HepG2 (cell line): ENCODE measurements around the gene VSIG2. TPM values are rescaled to one million over a fixed set of nuclear protein-coding genes. Genes with fewer than 3 reads are reported as not detected.
A peak's percentile ranks its signal among the peaks of the same experiment; 100 is the strongest.

ENCODE experiments used
- ATAC-seq: fragments of 200-7000 bp; cut with Tn5 transposase; 3 replicates; pipeline ENCODE4 v1.9.1; 2020; ENCODE audit warnings: mild to moderate bottlenecking, moderate library complexity
- BruUV-seq: library from RNA; stranded (reverse); fragments of 400-500 nt; replicated peaks from 2 replicates; lab custom pipeline; 2021; lab: Mats Ljungman, UMichigan
- CTCF ChIA-PET: fragments of 300-600 bp; formaldehyde crosslinking; extraction: SDS; loops from one replicate; lab custom pipeline; 2021; ENCODE audit warnings: low total read pairs, inconsistent platforms, low intra/inter-chr PET ratio; lab: Yijun Ruan, JAX
- POLR2A ChIA-PET: fragments of 350-600 bp; sonication (Branson Sonifier 250); formaldehyde crosslinking; loops from one replicate; lab custom pipeline; 2020; ENCODE audit warnings: antibody characterized with exemption, inconsistent platforms; lab: Yijun Ruan, JAX
- DNase-seq: peaks from one replicate; pipeline ENCODE4 v3.0.0-alpha.2; 2015; ENCODE audit warnings: low spot score
- FAIRE-seq: peaks from 3 replicates; lab custom pipeline; 2011; peaks lifted over from hg19 to GRCh38; lab: Jason Lieb, UNC
- H2AFZ ChIP-seq: one replicate; pipeline ENCODE4 v1.6.1; 2011; ENCODE audit warnings: low read length, inconsistent platforms
- H3K27ac ChIP-seq: fragments of 300-600 bp; 3 replicates; pipeline ENCODE4 v1.8.0; 2011; ENCODE audit warnings: mixed run types, mild to moderate bottlenecking, mixed read lengths, low read length, inconsistent platforms; ENCODE audit not compliant: insufficient read depth; ENCODE audit errors: extremely low read length
- H3K27me3 ChIP-seq, 2 experiments: fragments of 200-600 bp in 1 of 2; 2 replicates in 1 of 2; 3 replicates in 1 of 2; pipeline versions ENCODE4 v1.6.0 to v1.8.0; 2011; ENCODE audit warnings: low read length in 2 of 2, mild to moderate bottlenecking in 2 of 2, moderate library complexity in 2 of 2, inconsistent platforms in 1 of 2; ENCODE audit not compliant: insufficient read depth in 2 of 2, control insufficient read depth in 1 of 2
- H3K36me3 ChIP-seq, 2 experiments: fragments of 200-600 bp in 1 of 2; replicated peaks in 1 of 2; 2 replicates in 1 of 2; 3 replicates in 1 of 2; pipeline versions ENCODE4 v1.5.1 to v1.8.0; 2011; ENCODE audit warnings: low read length in 2 of 2, inconsistent platforms in 1 of 2; ENCODE audit not compliant: insufficient read depth in 2 of 2, control insufficient read depth in 1 of 2
- H3K4me1 ChIP-seq: 2 replicates; pipeline ENCODE4 v1.5.1; 2012; ENCODE audit warnings: low read length, inconsistent platforms; ENCODE audit not compliant: insufficient read depth
- H3K4me2 ChIP-seq: 2 replicates; pipeline ENCODE4 v1.6.0; 2011; ENCODE audit warnings: low read depth, low read length, inconsistent platforms
- H3K4me3 ChIP-seq, 3 experiments: fragments of 200-600 bp in 1 of 3; sonication (generic), shearing (Covaris generic) in 1 of 3; replicated peaks in 1 of 3; 2 replicates each; pipeline ENCODE4 v1.5.1; 2011 to 2016; ENCODE audit warnings: low read length in 3 of 3, inconsistent platforms in 2 of 3, low read depth in 2 of 3, mild to moderate bottlenecking in 2 of 3, control low read depth in 1 of 3, mixed read lengths in 1 of 3; ENCODE audit not compliant: insufficient read depth in 1 of 3
- H3K79me2 ChIP-seq: one replicate; pipeline ENCODE4 v1.6.1; 2011; ENCODE audit warnings: low read length, inconsistent platforms; ENCODE audit not compliant: insufficient read depth
- H3K9ac ChIP-seq: 2 replicates; pipeline ENCODE4 v1.6.0; 2011; ENCODE audit warnings: mild to moderate bottlenecking, low read depth, low read length, inconsistent platforms; ENCODE audit not compliant: insufficient read depth
- H3K9me3 ChIP-seq: 2 replicates; pipeline ENCODE4 v1.5.1; 2012; ENCODE audit warnings: mild to moderate bottlenecking, low read length
- H4K20me1 ChIP-seq: 2 replicates; pipeline ENCODE4 v1.6.0; 2011; ENCODE audit warnings: inconsistent platforms, mild to moderate bottlenecking, low read length, moderate library complexity; ENCODE audit not compliant: insufficient read depth
- FOXK1 ChIP-seq: sonication (generic); formaldehyde crosslinking; IDR thresholded peaks from 2 replicates; pipeline ENCODE4 v1.4.0; 2020; ENCODE audit warnings: low read depth, missing genetic modification reagents, borderline replicate concordance
- GABPB1 ChIP-seq: IDR thresholded peaks from 2 replicates; pipeline ENCODE4 v1.6.1; 2016; ENCODE audit warnings: mild to moderate bottlenecking, missing genetic modification reagents, moderate library complexity, missing compliant biosample characterization
- HNRNPH1 ChIP-seq: fragments of 200-400 bp; formaldehyde crosslinking; optimal IDR thresholded peaks from 2 replicates; pipeline ENCODE3; 2017; ENCODE audit warnings: mild to moderate bottlenecking, low read depth, low read length
- ISX ChIP-seq: sonication (generic); formaldehyde crosslinking; conservative IDR thresholded peaks from 2 replicates; pipeline ENCODE4 v1.5.0; 2020; ENCODE audit warnings: missing genetic modification reagents
- MYNN ChIP-seq: sonication (generic); formaldehyde crosslinking; IDR thresholded peaks from 2 replicates; pipeline ENCODE4 v1.4.0; 2020; ENCODE audit warnings: mild to moderate bottlenecking, low read depth, missing genetic modification reagents
- PHF21A ChIP-seq: sonication (generic); formaldehyde crosslinking; IDR thresholded peaks from 2 replicates; pipeline ENCODE4 v1.5.0; 2020; ENCODE audit warnings: mild to moderate bottlenecking, missing genetic modification reagents
- RELA ChIP-seq: sonication (generic); formaldehyde crosslinking; IDR thresholded peaks from 2 replicates; pipeline ENCODE4 v1.4.0; 2020; ENCODE audit warnings: missing genetic modification reagents
- RNF2 ChIP-seq: fragments of 450-650 bp; conservative IDR thresholded peaks from 2 replicates; pipeline ENCODE4 v1.6.1; 2016; ENCODE audit warnings: low read depth
- RXRA ChIP-seq: sonication (generic); formaldehyde crosslinking; IDR thresholded peaks from 2 replicates; pipeline ENCODE4 v1.5.1; 2020; ENCODE audit warnings: missing genetic modification reagents
- SSRP1 ChIP-seq: IDR thresholded peaks from 2 replicates; pipeline ENCODE4 v1.6.1; 2016; ENCODE audit warnings: control low read depth
- TBL1XR1 ChIP-seq: fragments of 150-350 bp; IDR thresholded peaks from 2 replicates; pipeline ENCODE4 v1.6.1; 2014; ENCODE audit warnings: borderline replicate concordance, low read length; ENCODE audit not compliant: partially characterized antibody
- ZBTB7B ChIP-seq: sonication (generic); formaldehyde crosslinking; IDR thresholded peaks from 2 replicates; pipeline ENCODE4 v1.4.0; 2020; ENCODE audit warnings: missing genetic modification reagents
- ZFX ChIP-seq: sonication (generic); formaldehyde crosslinking; IDR thresholded peaks from 2 replicates; pipeline ENCODE4 v1.4.0; 2020; ENCODE audit warnings: mild to moderate bottlenecking, low read depth, missing genetic modification reagents, moderate library complexity
- ZNF275 ChIP-seq: sonication (generic); formaldehyde crosslinking; IDR thresholded peaks from 2 replicates; pipeline ENCODE4 v1.8.0; 2022; ENCODE audit warnings: missing genetic modification reagents, mild to moderate bottlenecking, inconsistent platforms, borderline replicate concordance
- ZNF678 ChIP-seq: sonication (generic); formaldehyde crosslinking; IDR thresholded peaks from 2 replicates; pipeline ENCODE4 v1.4.0; 2020; ENCODE audit warnings: mild to moderate bottlenecking, missing genetic modification reagents
- ZNF777 ChIP-seq: sonication (generic); formaldehyde crosslinking; IDR thresholded peaks from 2 replicates; pipeline ENCODE4 v1.4.0; 2020; ENCODE audit warnings: missing genetic modification reagents
- WGBS: methylation state at CpG from one replicate; pipeline ENCODE4 v1.1.6; 2017; ENCODE audit warnings: low lambda C conversion rate; 5-methylcytosine and 5-hydroxymethylcytosine counted together
- in situ Hi-C: cut with HindIII; loops from 2 replicates; pipeline ENCODE4 v1.10.0; 2017; ENCODE audit warnings: low pct_unique_long_range_greater_than_20kb; ENCODE audit not compliant: extremely low pct_ligation_motif_present
- intact Hi-C: fragments of 100-400 bp; cut with micrococcal nuclease; formaldehyde crosslinking; loops from one replicate; pipeline ENCODE4 v1.10.0; 2022; ENCODE audit not compliant: unreplicated experiment
- polyA plus RNA-seq, 8 experiments: library from polyadenylated mRNA; depleted of rRNA in 3 of 8; stranded (reverse) in 7 of 8; unstranded in 1 of 8; fragments of >200 nt; fragmentation: Illumina TruSeq in 4 of 8; extraction: Trizol in 4 of 8; gene quantifications; 2 replicates each; pipeline versions ENCODE4 v1.2.1 to v1.2.3, GENCODE V29; 2011 to 2016; ENCODE audit warnings: low read depth in 4 of 8, missing spikeins in 1 of 8, mixed read lengths in 1 of 8; ENCODE audit not compliant: insufficient read depth in 1 of 8
- total RNA-seq, 5 experiments: library from RNA; depleted of rRNA; stranded (reverse); fragments of >200 nt; fragmentation: Illumina TruSeq; extraction: Trizol; gene quantifications; 2 replicates each; pipeline ENCODE4 v1.2.3, GENCODE V29; 2016; ENCODE audit warnings: low read depth in 1 of 5
- TF ChIP-seq, protein P1 (sequence below): sonication (generic); formaldehyde crosslinking; IDR thresholded peaks from 2 replicates; pipeline ENCODE4 v1.8.1; 2023; ENCODE audit warnings: mild to moderate bottlenecking, moderate library complexity, missing genetic modification reagents
- TF ChIP-seq, protein P2 (sequence below): sonication (generic); formaldehyde crosslinking; IDR thresholded peaks from 2 replicates; pipeline ENCODE4 v1.5.1; 2020; ENCODE audit warnings: mild to moderate bottlenecking, missing genetic modification reagents, moderate library complexity

The VSIG2 gene
- total and polyA plus RNA-seq, 2 of the 13 experiments (the other 11 are each of a cell fraction or from before 2014, with no cell fraction given) = 0.80 to 2.7 TPM

DNA sequence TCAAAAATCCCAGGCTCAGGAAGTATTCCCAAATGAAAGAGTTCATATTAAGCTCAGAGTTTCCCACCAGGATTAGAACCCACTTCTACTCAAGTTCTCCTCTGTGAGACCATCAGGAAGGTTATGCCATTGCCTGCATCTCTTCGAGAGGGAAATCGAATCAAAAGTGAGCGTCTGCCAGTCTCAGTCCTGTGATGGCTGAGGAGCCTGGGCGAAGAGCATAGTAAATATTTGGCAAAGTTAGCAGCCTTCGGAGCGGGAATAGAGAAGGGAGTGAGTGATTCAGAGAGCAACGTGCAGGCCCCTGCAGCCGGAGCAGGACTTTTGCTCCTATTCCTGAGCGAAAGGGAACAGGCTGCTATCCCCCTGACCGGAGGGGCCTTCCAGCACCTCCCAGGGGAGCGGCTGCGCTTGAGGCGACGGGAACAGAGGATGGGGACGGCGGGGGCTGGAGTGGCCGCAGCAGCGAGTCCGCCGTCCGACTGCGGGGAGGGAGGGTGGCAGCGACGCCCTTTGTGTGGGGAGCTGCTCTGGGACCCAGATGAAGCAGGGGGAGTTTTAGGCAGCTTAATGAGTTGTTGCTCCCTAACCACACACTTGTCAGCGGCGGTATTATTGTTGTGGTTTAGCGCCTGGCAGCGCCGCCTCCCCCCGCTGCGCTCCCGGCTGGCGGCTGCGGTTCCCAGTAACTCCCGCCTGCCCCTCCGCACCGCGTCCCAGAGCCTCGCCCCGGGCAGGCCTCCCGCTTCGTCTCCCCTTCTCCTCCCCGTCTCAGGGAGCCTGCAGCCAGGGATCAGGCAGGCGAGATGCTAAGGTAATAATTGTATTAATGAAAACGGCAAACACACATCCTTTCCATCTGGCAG, 34.0 kb downstream of the VSIG2 start:
- CTCF ChIA-PET = no interaction called here
- peaks cover 14% of the 10 kb centered on the region; the same call in 1 of the 2 replicates for H3K4me1 ChIP-seq
- H2AFZ ChIP-seq = peak overlapping the region; percentile 35
- H3K27ac ChIP-seq = no peak overlapping the region
- in situ Hi-C loops = no loop called here
- peak; percentile 6 for DNase-seq
- ATAC-seq = peak; percentile 84
- peaks cover 3 to 64% of the 10 kb centered on the region in 2 experiments; a peak in 4 of 5 replicates for H3K27me3 ChIP-seq
- no peaks in the 10 kb centered on the region for H4K20me1 ChIP-seq
- POLR2A ChIA-PET = no interaction called here
- 2% methylated on average over 18 of the region's 45 CpGs for WGBS
- H3K79me2 ChIP-seq = no peaks in the 10 kb centered on the region
- no TSS peak for BruUV-seq
- intact Hi-C loops = no loop called here
- H3K4me2 ChIP-seq = peak overlapping the region; percentile 80
- H3K9ac ChIP-seq = no peak overlapping the region
- H3K4me3 ChIP-seq = peak overlapping the region; percentile 36 to 67 (median 45); a peak in 5 of 6 replicates
- H3K9me3 ChIP-seq = no peaks in the 10 kb centered on the region
- H3K36me3 ChIP-seq = no peaks in the 10 kb centered on the region
- FAIRE-seq = no peak
- TF ChIP-seq FOXK1 (CRISPR knock-in tag) = no peak
- TF ChIP-seq MYNN (CRISPR knock-in tag) = no peak
- TF ChIP-seq GABPB1 (CRISPR knock-in tag) = peak; percentile 15; the same call in 1 of the 2 replicates
- TF ChIP-seq PHF21A = peak; percentile 24; the same call in 1 of the 2 replicates
- peak; percentile 35; the same call in 1 of the 2 replicates for TF ChIP-seq RXRA
- peak; percentile 39; the same call in 1 of the 2 replicates for TF ChIP-seq ZNF777
- TF ChIP-seq ZFX (CRISPR knock-in tag) = peak; percentile 11; the same call in 1 of the 2 replicates
- TF ChIP-seq ISX = no peak
- TF ChIP-seq, protein P1, sequence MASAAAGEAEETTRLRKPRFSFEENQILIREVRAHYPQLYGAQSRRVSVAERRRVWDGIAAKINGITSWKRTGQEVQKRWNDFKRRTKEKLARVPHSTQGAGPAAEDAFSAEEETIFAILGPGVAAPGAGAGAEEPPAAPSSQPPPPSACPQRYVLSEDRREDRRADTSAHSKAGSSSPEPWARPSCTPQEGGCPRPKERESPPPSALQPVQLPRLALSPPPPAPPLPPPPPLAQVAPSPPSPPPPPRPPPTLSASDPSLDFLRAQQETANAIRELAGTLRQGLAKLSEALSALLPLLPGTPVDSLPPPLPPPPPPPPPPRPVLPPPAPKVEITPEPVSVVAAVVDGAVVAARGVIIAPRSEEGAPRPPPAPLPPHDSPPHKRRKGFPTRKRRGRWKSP (CRISPR knock-in tag) = peak; percentile 68; the same call in 1 of the 2 replicates
- no peak for TF ChIP-seq SSRP1 (CRISPR knock-in tag)
- no peak for TF ChIP-seq RELA (CRISPR knock-in tag)
- TF ChIP-seq HNRNPH1 = no peak
- TF ChIP-seq RNF2 = no peak
- no peak for TF ChIP-seq TBL1XR1
- TF ChIP-seq, protein P2, sequence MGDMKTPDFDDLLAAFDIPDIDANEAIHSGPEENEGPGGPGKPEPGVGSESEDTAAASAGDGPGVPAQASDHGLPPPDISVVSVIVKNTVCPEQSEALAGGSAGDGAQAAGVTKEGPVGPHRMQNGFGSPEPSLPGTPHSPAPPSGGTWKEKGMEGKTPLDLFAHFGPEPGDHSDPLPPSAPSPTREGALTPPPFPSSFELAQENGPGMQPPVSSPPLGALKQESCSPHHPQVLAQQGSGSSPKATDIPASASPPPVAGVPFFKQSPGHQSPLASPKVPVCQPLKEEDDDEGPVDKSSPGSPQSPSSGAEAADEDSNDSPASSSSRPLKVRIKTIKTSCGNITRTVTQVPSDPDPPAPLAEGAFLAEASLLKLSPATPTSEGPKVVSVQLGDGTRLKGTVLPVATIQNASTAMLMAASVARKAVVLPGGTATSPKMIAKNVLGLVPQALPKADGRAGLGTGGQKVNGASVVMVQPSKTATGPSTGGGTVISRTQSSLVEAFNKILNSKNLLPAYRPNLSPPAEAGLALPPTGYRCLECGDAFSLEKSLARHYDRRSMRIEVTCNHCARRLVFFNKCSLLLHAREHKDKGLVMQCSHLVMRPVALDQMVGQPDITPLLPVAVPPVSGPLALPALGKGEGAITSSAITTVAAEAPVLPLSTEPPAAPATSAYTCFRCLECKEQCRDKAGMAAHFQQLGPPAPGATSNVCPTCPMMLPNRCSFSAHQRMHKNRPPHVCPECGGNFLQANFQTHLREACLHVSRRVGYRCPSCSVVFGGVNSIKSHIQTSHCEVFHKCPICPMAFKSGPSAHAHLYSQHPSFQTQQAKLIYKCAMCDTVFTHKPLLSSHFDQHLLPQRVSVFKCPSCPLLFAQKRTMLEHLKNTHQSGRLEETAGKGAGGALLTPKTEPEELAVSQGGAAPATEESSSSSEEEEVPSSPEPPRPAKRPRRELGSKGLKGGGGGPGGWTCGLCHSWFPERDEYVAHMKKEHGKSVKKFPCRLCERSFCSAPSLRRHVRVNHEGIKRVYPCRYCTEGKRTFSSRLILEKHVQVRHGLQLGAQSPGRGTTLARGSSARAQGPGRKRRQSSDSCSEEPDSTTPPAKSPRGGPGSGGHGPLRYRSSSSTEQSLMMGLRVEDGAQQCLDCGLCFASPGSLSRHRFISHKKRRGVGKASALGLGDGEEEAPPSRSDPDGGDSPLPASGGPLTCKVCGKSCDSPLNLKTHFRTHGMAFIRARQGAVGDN (CRISPR knock-in tag) = peak; percentile 55
- TF ChIP-seq ZBTB7B (CRISPR knock-in tag) = 0 out of 2 replicates have a peak, but pooled peaks have one; percentile 38
- no peak for TF ChIP-seq ZNF275 (CRISPR knock-in tag)
- no peak for TF ChIP-seq ZNF678 (CRISPR knock-in tag)
